Myocyte (in vitro differentiated cells): Measurements from ENCODE around the gene PFKP. TPM values are rescaled to one million over a fixed set of nuclear protein-coding genes. Genes with fewer than 3 reads are reported as not detected.
A peak's percentile ranks its signal among the peaks of the same experiment; 100 is the strongest.

Experiments
- DNase-seq: peaks from one replicate; pipeline ENCODE4 v3.0.0-alpha.2; 2012; ENCODE audit warnings: low read depth
- total RNA-seq: library from RNA; depleted of rRNA; stranded (reverse); fragments of >200 nt; gene quantifications from 2 replicates; pipeline ENCODE4 v1.2.3, GENCODE V29; 2014

The PFKP gene
- total RNA-seq, 1 donor from 2014 or later: 26.2 TPM

GRCh38 chr10:3068968-3069737 lies 1.8 kb downstream of the PFKP start:
- peak; percentile 24 for DNase-seq

- no peak for DNase-seq
Measured at GRCh38 chr10:3069876-3070275, 2.5 kb downstream of the PFKP start.

GRCh38 chr10:3071405-3072198 lies 4.3 kb downstream of the PFKP start:
- peak; percentile 68 for DNase-seq

GRCh38 chr10:3072641-3073360 lies 5.5 kb downstream of the PFKP start:
- no peak for DNase-seq

GRCh38 chr10:3074145-3074665 lies 6.9 kb downstream of the PFKP start:
- no peak for DNase-seq

GRCh38 chr10:3074985-3075600 lies 7.7 kb downstream of the PFKP start:
- no peak for DNase-seq

- no peak for DNase-seq
Measured at GRCh38 chr10:3076138-3076537, 8.8 kb downstream of the PFKP start.

GRCh38 chr10:3077509-3077908 lies 10.2 kb downstream of the PFKP start:
- no peak for DNase-seq

- no peak for DNase-seq
Measured at GRCh38 chr10:3077940-3078630, 10.7 kb downstream of the PFKP start.

- no peak for DNase-seq
Measured at GRCh38 chr10:3081383-3081981, 14.1 kb downstream of the PFKP start.

- DNase-seq: no peak
Measured at GRCh38 chr10:3082290-3082689, 14.9 kb downstream of the PFKP start.

GRCh38 chr10:3085785-3086567 lies 18.6 kb downstream of the PFKP start:
- no peak for DNase-seq

GRCh38 chr10:3090388-3090787 lies 23.0 kb downstream of the PFKP start:
- no peak for DNase-seq

- DNase-seq: peak; percentile 72
Measured at GRCh38 chr10:3090914-3091787, 23.8 kb downstream of the PFKP start.

GRCh38 chr10:3091921-3092320 lies 24.6 kb downstream of the PFKP start:
- no peak for DNase-seq

- DNase-seq: no peak
Measured at GRCh38 chr10:3093996-3094395, 26.6 kb downstream of the PFKP start.

GRCh38 chr10:3094609-3095036 lies 27.3 kb downstream of the PFKP start:
- no peak for DNase-seq
